HEK293T (cell line): ENCODE data around the gene FRYL.

Source experiments
- BHLHE40 ChIP-seq: fragments of 450-650 bp; IDR thresholded peaks from 2 replicates; pipeline ENCODE4 v1.6.1; 2016; ENCODE audit warnings: mild to moderate bottlenecking, moderate library complexity, borderline replicate concordance
- FOXA1 ChIP-seq: fragments of 450-650 bp; IDR thresholded peaks from 2 replicates; pipeline ENCODE4 v1.6.1; 2016; ENCODE audit warnings: mild to moderate bottlenecking
- FOXM1 ChIP-seq: fragments of 450-650 bp; IDR thresholded peaks from 2 replicates; pipeline ENCODE4 v1.6.1; 2017; ENCODE audit warnings: mild to moderate bottlenecking, borderline replicate concordance
- HDGF ChIP-seq: fragments of 450-650 bp; IDR thresholded peaks from 2 replicates; pipeline ENCODE4 v1.6.1; 2017; ENCODE audit warnings: antibody characterized with exemption, borderline replicate concordance
- SP1 ChIP-seq: fragments of 450-650 bp; IDR thresholded peaks from 2 replicates; pipeline ENCODE4 v1.6.1; 2017
- TARDBP ChIP-seq: fragments of 450-650 bp; IDR thresholded peaks from 2 replicates; pipeline ENCODE4 v1.6.1; 2016

GRCh38 chr4:48450740-48451139 lies 329.3 kb downstream of the FRYL start:
- TF ChIP-seq SP1 (no peak), TARDBP (no peak), FOXA1 (no peak), FOXM1 (no peak), HDGF (no peak), BHLHE40 (no peak)
